GM04503 (cell line): Measurements from ENCODE around the gene MED8.
"Not testable (repeated sequence)": the region's sequence is repeated elsewhere in the genome, so short reads cannot be mapped to it uniquely, and the experiment has no call there.

Experiments used
- DNase-seq: peaks from one replicate; pipeline ENCODE4 v3.0.0-alpha.2; 2012; ENCODE audit warnings: low read depth

The MED8 gene

DNA sequence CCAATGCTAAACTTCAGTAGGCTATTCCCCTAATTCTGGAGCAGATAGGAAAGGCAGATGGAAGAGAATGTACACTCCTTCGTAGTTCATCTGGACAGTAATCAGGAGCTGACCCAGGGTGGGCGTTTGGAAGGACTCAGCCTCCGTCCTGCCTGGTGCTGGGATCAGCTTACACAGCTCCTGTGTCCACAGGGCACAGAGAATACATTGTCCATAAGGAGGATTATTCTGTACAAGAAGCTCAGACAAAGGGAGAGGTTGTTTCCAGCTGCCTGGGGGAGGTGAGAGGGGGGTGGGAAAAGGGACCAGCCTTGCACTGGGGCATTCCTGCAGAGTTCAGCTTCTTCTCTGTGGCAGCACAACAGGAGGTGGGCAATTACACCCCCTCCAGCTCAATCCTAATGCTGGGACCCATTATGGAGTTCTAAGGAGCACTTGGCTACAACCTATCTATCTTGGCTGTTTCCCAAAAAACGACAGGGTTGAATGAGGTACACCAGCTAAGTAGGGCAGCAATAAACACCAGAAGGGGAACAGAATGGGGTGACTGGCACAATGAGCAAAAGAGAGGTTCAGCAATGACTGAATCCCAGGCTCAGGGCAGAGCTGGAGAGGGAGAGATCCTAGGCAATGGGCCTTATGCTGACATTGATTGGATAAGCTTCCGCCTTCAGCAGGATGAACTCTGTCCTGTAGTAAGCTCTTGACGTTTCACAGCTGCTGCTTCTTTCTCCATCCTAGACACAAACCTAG, 7.4 kb downstream of the MED8 start:
- no peak for DNase-seq

DNA sequence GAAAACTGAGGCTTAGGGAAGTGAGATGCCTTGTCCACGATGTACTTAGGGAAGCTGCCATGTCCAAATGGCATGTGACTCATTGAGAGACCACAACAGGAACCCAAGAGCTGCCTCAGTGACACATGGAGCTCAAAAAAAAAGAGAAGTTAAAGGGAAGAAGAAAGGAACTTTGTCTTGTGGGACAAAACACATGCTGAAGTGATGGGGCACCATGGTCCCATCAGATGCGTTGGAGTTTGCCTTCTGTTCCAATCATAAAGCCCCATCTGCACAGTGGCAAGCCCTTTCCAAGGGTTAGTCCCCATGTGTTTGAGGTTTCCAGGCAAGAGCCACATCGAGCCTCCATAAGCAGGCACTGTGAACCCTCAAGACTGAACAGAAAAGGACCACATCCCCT, 8.0 kb downstream of the MED8 start:
- DNase-seq, result no peak

DNA sequence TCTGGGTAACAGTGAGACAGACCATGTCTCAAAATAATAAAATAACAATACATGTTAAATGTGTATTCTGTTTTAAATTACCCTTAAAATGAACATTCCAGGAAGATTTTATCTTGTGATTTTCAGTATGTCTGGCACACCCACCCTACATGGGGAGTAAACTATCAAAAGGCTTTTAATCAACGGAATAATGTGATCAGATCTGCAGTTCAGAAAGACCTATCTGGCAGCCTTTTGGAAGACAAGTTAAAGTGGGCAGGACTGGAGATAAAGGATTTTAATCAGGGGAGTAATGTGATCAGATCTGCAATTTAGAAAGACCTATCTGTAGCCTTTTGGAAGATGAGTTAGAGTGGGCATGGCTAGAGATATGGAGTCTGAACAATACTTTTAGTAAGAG, 10.1 kb downstream of the MED8 start:
- DNase-seq, result no peak

DNA sequence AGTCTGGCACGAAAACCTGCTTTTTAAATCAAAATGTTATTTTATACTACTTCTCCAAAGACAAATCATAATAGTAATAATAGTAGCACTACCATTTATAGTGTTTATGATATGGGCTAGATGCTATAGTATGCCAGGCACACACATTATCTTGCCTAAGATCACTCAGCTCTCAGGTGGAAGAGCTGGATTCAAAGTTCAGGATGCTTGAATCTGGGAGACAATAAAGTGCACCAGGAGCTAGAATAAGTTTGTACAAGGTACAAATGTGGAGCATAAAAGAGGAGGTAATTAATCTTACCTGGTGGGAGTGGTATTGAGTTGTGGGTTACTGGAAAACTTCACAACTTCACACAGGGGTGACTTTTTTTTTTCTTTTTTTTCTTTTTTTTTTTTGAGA, 11.8 kb downstream of the MED8 start:
- DNase-seq, result no peak

DNA sequence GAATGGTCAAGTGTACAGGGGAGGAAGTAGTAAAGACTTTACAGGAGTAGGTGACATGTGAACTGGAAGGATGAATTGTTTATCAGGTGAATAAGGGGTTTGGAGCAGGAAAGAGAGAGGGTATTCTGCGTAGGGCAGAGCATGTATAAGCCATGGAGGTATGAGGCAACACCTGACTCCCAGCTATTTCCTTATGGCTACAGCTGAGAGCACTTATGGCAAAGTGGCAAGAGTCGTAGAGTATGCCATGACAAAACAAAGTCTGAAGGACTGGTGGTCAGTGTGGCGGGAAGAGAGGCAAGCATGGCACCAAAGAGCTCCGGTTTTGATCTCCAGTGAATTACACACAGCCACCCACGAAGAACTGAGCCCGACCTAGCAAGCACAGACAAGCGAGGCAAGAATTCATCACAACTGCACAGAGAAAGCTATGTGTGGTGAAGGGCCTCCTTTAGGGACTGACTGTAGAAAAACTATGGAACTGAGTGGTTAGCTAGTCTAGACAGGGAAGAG, 12.8 kb downstream of the MED8 start:
- no peak for DNase-seq

DNA sequence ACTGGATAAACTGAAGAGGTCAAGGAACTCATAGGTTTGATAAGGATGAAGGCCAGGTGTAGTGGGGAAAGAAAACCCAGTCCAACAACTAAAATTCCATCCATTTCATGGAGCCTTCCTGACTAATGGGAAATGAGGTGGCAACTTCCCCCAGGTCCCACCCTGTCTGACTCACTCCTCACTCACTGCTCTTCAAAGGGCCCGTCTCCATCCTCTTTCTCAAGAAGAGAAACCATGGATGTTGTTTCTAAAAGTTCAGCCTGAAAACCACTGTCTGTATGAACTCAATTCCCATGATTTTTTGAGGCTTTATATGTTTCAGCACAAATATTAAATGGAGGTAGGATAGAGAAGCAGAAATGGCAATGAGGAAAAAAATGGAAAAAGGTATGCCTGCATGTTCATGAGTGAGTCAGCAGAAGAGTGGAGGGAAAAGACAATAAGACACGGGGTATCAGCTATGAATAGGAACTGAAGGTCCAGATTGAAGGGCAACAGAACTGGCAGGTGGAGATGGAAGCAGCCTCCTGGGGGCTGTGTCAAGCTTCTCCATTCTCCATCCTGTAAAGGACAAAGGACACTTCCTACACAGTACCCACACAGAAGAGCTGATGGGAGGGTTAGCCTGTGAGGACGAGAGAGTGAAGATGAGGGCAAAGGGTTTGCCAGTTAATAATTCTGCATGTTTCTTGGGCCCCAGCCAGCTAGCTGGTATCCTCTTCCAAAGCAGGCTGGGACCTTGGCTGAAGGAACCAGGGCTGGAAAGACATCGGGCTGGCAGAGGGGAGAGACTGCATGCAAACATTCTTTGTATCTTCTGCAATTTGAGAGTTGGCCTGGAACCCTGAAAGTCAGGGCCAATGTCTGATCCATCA, 16.3 kb downstream of the MED8 start:
- DNase-seq, result peak; percentile 45

DNA sequence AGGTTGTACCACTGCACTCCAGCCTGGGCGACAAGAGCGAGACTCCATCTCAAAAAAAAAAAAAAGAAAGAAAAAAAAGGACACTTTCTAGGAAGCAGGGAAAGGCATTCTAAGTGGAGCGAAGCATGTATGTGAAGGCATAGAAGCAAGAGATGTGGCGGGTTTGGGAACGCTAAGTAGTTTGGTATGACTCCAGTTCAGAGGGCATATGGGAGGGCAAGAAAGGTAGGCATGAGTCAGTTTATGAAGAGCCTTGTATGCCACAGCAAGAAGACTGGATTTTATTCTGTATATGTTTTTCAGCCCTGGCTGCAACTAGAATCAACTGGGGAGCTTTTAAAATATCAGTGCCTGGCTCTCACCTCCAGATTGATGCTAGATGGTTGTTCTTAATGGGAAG, 17.4 kb downstream of the MED8 start:
- DNase-seq, result no peak

DNA sequence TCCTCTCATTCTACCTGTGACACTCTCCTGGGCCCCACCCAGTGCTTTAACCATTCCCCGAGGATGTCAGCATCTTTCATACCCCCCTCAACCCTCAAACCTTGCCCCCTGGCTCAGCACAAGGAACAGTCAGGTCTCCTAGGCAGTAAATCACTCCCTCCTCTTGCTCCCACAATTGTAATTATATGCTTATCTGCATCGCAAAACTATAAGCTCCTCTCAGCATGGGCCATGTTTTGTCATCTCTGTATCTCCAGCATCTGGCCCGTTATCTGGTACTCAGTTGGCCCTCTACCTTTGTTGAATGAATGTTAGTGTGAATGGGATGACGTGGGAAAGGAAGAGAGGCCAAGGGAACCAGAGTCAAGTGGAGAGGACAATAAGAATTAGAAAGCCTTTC, 19.0 kb downstream of the MED8 start:
- DNase-seq, result no peak

DNA sequence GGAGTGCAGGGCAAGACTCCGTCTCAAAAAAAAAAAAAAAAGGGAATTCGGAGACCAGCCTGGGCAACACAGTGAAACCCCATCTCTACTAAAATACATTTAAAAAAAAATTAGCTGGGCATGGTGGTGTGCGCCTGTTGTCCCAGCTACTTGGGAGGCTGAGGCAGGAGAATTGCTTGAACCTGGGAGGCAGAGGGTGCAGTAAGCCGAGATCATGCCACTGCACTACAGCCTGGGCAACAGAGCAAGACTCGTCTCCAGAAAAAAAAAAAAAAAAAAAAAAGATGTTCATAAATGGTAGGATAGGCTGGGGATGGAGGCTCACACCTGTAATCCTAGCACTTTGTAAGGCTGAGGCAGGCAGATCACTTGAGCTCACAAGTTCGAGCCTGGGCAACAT, 19.8 kb downstream of the MED8 start:
- DNase-seq, result not testable (repeated sequence)

DNA sequence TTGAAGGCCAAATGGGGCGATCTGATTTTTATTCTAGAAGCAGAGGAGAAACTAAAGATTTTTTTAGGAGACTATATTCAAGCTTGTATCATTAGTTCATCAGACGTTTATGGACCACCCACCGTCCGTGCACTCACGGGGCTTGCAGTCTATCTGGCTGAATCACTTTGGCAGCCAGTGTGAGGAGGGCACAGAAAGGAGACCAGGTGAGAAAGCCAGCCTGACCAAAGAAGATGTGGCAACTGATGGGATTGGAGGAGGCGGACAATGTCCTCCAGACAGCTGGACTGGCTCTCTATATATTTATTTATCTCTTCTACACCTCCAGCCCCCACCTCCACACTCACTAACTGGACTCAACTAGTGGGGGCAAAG, 21.0 kb downstream of the MED8 start:
- no peak for DNase-seq

DNA sequence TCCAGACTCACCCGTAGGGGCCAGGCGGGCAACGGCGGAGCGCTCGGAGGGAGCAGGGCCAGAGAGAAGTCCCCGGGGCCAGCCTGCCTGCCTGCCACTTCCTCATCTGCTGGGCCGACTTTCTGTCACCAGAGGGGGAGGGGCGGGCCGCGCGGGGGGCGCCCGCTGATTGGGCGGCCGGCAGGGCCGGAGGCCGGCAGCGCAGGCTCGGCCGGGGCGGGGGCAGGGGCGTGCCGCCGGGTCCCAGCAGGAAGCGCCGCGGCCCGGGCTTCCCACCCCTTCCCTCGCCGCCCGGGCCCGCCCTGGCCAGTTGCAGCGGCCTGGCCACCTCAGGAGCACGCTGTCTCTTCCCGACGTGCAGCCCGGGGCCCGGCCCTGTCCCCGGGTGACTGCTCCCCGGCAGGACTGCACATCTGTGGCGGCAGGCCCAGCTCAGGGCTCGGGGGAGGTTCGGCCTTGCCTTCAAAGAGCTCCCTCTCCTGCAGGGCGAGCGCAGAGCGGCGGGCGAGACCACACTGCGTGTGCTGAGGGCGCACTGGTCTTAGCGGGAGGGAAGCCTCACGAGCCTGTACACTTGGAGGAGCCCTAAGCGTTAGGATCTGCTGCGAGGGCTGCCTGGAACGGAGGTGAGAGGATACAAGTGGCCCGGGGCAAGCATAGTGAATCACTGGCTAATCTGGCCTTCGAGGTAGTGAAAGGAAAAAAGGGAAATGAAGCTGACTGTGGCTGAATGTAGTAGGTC, 21.5 kb downstream of the MED8 start, which contains the start of gene ELOVL1:
ELOVL1 (minus strand) TSS at position 108 of the 742 bp plus-strand sequence. CDS start 2,402 bp downstream, outside the sequence.
- peak; percentile 49 for DNase-seq

DNA sequence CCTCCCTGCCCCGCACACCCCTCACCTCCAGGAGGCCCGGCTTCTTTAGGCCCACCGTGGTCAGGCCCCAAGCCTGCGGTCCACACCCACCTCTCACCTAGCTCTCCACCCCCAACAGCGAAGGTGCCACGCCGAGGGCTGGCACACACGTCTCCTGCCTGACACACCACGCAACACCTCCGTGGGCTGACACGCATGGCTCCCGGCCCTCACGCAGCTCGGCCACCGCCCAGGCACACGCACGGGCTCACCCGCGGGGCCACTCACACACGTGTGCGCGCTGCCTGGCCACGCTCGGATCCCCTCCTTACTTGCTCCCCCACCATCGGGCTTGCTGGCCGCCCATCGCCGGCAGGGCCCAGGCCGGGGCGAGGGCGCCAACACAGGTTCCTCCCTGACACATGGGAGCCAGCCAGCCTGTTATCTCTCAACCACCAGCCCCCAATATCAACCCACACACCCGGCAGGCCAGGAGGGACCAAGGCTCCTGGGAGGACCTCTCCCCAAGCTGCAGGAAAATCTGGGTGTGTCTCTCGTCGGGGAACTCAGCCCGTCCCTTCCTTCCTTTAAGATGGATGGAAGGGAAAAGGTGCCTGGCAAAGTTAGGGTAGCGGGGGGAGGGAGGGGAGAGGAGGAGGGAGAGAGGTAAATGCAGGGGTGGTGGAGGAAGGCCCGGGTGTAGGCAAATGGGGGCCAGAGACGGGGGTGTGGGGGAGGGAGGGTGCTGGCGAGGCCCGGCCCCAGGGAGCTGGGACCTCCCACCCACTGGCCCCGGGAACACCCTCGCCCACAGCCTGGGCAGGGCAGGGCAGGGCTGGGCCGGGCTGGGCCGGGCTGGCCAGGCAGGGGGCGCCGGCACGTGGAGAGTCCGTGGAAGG, 22.3 kb downstream of the MED8 start:
- DNase-seq, result no peak

DNA sequence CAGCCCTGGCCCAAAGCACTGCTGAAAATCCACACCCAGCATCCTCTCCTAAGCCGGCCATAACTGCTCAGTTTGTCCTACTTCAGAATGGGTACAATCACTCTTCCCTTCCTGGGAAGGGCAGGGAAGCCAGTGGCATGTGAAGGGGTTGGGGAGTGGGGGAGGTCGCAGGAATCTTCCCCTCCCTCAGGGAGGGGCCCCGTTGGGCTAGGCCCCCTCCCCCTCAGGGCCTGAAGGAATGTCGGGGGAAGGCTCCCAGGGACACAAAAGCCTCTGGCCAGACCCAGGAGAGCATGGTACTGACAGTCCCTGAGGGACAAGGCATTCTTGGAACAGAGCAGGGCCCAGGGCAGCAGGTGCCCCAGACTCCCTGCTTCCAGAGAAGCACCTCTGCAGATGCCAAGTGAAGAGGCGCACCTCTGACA, 23.0 kb downstream of the MED8 start:
- no peak for DNase-seq

DNA sequence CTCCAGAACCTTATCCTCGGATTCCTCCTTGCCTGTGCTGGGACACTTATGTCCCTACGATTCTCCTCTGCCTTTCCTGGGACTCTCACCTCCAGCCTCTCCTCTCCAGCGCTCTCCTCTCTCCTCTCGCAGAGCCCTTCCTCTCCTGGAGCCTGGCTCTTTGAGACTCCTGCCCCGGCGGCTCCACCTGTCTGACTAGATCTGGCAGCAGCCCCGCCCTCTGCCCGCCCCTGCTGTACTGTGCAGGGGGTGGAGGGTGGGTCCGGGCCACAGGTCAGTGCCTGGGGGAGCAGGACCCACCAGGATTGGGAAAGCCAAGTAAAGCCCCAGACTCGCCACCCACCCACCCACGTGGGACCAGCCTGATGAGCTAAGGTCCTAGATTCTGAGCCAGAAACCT, 23.4 kb downstream of the MED8 start:
- no peak for DNase-seq

DNA sequence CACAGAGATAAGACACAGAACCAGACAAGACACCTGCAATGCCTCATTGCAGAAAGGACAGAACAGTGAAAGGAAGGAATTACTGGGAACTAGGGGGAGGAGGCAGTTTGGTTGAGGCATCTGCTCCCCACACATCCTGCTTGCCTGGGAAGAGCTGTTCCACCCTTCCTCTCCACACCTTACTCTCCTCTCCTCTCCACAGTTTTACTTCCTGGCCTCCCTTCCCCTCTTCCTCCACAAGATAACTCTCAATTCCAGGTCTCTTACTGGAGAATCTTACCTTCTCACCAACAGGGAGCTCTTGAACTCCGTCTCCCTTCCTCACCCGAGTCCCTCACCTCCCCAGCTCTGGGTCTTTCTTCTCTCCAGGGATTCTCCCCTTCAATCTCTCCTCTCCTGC, 23.9 kb downstream of the MED8 start:
- DNase-seq, result no peak

DNA sequence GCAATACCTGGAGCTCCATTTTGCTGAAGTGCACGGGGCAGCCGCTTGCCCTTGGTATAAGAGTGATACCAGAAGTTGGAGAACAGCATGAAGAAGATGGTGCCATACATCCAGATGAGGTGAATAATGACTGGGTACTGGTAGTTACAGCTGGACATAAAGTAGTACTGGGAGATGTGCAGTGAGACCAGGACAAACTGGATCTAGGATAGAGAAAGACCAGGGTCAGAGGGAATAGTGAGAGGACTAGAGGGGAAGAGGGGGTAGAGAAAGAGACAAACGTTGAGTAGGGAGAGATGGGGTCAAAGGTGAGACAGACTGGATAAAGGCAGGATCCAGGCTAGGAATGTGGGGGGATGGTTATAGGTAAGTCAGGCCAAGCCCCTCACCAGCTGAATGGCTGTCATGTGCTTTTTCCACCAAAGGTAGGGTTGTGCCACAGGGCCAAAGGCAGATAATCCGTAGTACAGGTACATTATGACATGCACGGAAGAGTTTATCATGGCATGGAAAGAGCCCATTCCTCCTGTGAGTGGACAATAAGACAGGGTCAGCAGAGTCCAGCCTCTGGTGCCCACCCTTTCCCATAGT, 25.6 kb downstream of the MED8 start:
- no peak for DNase-seq

DNA sequence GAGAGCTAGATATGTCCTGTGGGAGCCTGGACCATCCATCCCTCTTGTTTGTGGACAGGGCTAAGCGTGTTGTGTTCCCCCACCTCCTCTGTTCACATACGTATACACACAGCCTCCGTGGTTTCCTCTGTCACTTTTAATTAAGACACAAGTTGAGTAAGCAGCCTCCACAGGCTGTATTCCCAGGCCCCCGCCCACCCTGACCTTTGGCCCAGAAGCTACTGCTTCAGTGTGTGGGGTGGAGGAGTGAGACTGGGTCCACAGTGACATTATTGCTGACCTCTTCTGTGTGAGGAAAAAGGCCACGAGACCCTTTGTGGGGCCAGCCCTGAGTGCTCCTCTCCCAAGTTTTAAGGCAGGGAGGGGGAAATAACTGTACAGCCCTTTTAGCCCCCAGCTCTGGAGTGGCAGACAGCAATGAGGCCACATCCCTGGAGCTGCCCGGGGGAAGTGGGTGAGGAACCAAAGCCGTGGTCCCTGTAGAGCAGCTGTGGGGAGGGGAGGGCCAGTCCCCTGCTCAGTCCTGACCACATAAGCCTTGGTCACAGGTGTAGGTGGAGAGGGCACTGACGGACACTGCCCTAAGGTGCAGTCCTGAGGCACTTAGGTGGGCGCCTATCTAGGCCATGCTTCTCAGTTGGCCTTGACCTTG, 26.2 kb downstream of the MED8 start:
- no peak for DNase-seq

DNA sequence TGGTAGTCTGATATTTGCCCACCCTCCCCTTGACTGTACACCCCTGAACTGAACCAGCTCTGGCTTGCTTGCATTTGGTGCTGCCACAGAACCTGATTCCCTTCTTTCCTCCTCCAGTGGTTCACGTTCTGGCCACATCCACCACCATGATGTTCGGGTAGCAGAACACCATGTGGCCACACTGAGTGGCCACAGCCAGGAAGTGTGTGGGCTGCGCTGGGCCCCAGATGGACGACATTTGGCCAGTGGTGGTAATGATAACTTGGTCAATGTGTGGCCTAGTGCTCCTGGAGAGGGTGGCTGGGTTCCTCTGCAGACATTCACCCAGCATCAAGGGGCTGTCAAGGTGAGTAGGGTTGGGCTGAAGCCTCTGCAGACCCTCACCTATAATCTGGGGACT, 29.0 kb downstream of the MED8 start:
- DNase-seq, result no peak

DNA sequence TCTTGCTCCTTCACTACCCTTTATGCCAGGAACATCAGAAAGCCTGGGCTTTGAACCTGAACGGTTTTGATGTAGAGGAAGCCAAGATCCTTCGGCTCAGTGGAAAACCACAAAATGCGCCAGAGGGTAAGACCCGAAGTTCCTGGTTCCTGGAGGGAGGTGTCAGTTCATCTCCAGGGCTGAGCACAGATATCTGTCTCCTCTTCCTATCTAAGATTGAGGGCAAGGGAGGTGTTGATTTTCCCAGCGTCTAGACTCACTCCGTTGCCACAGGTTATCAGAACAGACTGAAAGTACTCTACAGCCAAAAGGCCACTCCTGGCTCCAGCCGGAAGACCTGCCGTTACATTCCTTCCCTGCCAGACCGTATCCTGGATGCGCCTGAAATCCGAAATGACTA, 29.9 kb downstream of the MED8 start:
- DNase-seq, result no peak
